GM21367 (cell line): ENCODE measurements around the gene IL36G.

ENCODE experiments used
- ATAC-seq: cut with Tn5 transposase; IDR thresholded peaks from one replicate; pipeline ENCODE4 v1.9.1; 2021; ENCODE audit not compliant: unreplicated experiment

IL36G gene

DNA sequence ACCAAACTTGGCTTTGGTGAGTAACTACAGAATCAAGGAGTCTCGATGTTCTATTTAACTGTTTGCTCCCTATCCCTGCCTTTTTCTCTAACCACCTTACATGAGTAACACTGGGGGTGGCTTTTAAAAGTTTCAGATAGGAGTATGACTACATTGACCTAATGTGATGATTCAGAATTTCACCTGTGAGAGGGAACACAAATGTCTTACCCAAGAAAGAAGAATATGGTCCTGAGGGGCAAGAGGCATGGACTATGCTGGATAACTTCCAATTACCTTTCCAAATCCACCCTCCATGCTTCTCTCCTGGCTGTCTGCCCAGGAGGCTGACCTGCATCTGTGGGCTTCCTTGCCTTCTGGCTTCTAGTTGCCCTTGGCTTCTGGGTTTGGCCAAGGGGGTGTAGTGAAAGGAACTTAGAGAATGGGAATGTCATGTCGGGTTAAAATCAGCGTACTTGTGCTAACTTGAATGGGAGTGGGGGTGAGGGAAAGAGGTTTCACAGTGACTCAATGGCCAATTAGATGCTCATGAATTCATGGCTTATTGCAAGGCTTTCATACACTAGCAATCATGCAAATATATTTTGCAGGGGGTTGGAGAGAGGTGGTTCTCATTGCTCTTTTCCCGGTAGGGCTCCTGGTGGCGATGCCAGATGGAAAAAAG is 5.3 kb upstream of the IL36G start:
- ATAC-seq, result no peak

GRCh38 chr2:112973156-112973555 is 4.7 kb upstream of the IL36G start:
- ATAC-seq, result no peak

DNA sequence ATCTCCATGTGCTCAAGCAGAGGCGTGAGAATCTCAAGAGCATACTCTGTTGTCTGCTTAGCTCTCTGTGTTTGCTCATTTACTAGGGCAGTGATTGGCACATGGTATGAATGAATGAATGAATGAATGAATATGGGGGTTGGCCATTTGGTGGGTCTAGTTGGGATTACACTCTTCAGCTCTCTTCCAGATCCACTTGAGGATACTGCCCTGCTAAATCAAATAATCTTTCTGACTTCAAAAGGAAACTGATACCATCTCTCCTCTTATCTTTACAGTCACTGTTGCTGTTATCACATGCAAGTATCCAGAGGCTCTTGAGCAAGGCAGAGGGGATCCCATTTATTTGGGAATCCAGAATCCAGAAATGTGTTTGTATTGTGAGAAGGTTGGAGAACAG is 1.9 kb downstream of the IL36G start:
- ATAC-seq, result no peak

GRCh38 chr2:112980537-112980936 is 2.7 kb downstream of the IL36G start:
- no peak for ATAC-seq

GRCh38 chr2:112985090-112985489 is 7.3 kb downstream of the IL36G start:
- no peak for ATAC-seq

GRCh38 chr2:112989611-112990010 is 11.8 kb downstream of the IL36G start:
- no peak for ATAC-seq

GRCh38 chr2:112993831-112994230 is 16.0 kb downstream of the IL36G start:
- ATAC-seq, result no peak

DNA sequence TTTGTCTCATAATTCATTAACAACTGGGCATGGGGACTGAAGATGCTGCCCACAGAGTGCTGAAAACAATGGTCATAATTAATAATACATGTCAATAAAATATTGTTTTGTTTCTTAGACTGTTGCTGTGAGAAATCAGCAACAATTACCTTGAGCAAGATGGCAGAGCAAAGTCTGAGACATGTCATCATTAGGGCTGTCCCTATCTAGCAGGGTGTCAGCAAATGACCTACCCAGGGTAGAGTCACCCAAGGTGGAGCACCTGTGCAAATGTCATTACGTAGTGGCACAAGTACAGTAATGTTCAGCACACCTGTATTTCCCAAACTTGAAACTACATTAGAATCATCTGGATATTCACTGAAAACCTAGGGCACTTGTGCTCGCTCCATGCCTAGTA is 16.8 kb downstream of the IL36G start:
- ATAC-seq, result no peak

- ATAC-seq, result no peak
These were observed 17.6 kb downstream of the IL36G start for GRCh38 chr2:112995346-112995920.

DNA sequence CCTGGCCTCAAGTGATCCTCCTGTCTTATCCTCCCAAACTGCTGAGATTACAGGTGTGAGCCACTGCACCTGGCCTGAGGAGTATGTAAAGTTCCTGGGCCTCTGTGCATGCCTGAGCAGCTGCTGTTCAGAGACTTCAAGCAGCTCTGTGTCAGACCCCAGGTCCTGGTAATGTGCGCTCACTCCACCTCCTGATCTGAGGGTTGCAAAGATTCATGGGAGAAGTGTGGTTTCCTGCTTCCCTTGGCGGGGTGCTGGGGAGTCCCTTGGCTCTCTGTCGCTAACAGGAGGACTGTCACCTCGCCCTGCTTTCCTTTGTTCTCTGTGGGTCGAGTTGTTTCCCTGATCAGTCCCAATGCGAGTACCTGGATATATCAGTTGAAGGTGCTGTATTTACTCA is 18.8 kb downstream of the IL36G start:
- no peak for ATAC-seq

GRCh38 chr2:112997151-112997550 is 19.3 kb downstream of the IL36G start:
- ATAC-seq, result no peak

- ATAC-seq, result no peak
These were observed 22.6 kb downstream of the IL36G start for GRCh38 chr2:113000436-113000835.

DNA sequence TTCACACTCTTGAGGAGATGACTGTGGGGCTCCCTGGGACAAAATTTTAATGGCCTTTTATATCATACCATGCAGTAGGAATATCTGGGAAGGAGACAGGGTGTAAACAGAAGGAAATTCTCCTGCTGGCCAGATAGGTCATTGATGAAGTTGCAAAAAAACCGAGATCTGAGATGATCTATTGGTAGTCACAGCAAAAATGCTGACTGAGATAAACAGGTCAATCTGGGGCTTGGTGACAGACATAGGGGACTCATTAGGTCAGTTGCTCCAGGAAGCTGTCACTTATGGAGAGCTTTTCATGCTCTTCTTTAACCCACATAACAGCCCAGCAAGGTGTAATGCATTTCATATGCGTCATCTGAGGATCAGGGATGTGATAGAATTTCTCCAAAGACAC is 24.9 kb downstream of the IL36G start:
- no peak for ATAC-seq

DNA sequence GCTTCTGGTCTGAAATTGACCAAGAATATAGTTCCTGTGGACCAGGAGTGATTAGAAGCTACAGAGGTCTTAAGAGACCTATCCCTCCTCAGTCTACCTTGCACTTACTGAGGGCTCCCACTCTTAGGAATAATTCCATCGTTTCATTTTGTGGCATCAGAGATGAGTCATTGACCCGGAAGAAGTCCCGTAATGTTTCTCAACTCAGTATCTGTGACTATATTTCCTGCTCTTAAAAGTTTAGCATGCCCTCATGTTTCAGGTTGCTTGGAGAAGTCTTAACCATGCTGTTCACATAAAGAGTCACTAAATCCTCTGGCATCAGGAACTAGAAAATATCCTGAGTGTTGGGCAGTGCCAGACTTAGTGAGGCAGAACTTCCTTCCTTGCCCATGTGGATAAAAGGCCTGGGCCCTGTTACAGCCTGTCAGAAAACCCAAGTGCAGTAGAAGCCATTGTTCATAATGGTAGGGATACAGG is 27.3 kb downstream of the IL36G start, which contains the start of gene IL36A:
IL36A (plus strand) TSS at position 430 of the 480 bp plus-strand sequence. CDS start 413 bp downstream, outside the sequence.
- ATAC-seq, result no peak

DNA sequence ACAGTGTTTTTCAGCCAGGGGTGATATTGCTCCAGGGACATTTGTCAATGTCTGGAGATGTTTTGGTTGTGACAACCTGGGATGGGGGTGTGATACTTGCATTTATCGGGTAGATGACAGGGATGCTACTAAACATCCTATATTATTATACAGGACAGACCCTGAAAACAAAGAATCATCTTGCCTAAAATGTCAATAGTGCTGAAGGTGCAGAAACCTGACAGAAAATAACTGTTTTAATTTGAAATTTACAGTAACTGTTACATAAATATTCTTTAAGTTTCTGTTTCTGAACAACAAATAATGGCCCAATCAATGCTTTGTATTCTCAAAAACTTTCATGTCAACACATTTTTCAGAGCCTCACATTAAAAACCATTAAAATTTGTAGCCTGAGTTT is 29.4 kb downstream of the IL36G start:
- no peak for ATAC-seq

DNA sequence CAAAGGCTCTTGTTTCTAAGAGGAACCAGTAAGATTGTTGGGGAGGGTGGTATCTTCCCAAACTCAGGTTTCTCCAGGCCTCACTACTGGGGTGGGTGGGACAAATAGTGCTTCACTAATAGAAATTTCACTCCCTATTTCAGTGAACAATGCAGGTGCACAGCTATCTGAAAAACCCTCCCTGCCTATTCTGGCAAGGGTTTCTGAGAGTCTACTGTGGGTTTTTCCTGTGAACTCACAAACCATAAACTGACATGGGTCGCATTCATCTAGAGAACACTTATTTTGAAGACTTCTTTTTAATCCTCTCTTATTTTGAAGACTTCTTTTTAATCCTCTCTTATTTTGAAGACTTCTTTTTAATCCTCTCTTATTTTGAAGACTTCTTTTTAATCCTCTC is 31.8 kb downstream of the IL36G start:
- ATAC-seq, result no peak

DNA sequence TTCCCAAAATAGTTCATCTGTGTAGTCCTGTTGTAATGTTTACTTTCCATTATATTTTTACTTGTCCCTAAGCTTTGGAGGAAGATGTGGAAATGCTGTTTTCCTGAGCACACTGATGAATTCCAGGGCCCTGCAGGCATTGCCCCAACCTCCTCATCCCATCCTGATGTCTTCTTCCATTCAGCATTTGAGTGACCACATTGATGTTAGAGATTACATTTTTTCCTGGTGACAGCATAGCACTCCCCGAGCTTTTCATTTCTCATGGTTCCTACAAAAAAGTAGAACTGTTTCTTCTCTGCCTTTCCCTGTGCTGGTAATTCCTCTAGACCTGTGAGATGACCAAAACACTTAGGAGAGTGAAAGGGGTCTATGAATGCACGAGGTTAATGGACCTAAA is 32.3 kb downstream of the IL36G start:
- no peak for ATAC-seq

GRCh38 chr2:113011108-113011507 is 33.3 kb downstream of the IL36G start:
- ATAC-seq, result no peak

DNA sequence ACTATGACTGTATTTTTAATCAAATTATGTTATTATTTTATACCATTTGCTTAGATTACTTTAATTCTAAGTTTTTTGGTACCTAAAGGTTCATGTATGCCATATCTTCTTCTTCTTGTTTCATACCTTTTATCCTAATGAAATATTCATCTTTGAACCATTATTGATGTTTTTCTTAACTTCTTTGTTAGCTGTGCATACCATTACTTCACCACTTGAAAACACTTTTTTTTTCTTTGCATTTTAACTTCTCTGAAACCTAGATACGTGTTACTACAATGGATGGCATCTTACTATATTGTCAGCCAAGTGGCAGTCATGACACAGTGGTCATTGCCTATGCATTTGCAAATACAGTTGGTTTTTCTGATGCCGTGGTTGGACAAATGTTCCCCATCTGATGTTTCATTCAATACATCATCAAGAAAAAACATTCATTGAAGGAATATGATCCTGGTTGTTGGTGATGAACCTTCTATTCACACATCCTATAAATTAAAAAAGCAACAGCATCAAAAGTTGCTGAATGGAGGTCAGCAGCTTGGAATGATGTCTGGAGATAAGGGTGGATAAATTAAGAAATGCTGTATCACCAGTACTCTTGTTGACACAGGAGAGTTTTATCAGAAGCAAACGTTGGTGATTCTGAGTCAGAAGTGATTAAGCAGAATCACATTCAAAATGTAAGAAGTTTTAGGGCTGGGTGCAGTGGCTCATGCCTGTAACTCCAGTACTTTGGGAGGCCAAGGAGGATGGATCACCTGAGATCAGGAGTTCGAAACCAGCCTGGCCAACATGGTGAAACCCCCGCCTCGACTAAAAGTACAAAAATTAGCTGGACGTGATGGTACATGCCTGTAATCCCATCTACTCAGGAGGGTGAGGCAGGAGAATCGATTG is 34.9 kb downstream of the IL36G start:
- ATAC-seq, result no peak

GRCh38 chr2:113013336-113013661 is 35.5 kb downstream of the IL36G start:
- ATAC-seq, result no peak

DNA sequence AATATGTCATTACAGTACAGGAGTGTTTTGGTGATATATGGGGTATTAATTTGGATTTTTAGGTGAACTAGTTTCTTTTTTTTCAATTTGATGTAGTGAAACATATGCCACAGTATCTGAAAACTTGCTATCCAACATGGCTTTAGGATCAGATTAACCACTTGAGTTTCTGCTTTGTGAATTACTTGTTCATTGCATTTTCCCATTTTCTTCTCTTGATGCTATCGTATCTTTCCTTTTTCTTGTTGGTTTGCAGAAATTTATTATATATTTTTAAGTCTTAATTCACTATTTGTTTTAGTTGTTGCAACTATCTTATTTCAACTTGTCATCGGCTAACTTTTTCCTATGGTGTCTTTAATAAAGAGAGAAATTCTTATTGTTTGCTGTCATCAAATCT is 36.3 kb downstream of the IL36G start:
- no peak for ATAC-seq

- no peak for ATAC-seq
These were observed 37.2 kb downstream of the IL36G start for GRCh38 chr2:113015042-113015441.
